ENCODE data around the gene SMPD3. TPM values are rescaled to one million over a fixed set of nuclear protein-coding genes. Genes with fewer than 3 reads are reported as not detected.
A peak's percentile ranks its signal among the peaks of the same experiment; 100 is the strongest.

Gene SMPD3
- total and polyA plus RNA-seq, 2 experiments from 2014 or later: 5.7 to 6.3 TPM

GRCh38 chr16:68319185-68319908, 129.0 kb downstream of the SMPD3 start:
- TF ChIP-seq EZH2 (IDR thresholded peaks at IDR 0.05; ENCODE audit: borderline replicate concordance) (no peak), EZH2phosphoT487 (IDR thresholded peaks at IDR 0.05; ENCODE audit: low read depth, severe bottlenecking, unreplicated experiment) (no peak)
- TF ChIP-seq, protein P1, sequence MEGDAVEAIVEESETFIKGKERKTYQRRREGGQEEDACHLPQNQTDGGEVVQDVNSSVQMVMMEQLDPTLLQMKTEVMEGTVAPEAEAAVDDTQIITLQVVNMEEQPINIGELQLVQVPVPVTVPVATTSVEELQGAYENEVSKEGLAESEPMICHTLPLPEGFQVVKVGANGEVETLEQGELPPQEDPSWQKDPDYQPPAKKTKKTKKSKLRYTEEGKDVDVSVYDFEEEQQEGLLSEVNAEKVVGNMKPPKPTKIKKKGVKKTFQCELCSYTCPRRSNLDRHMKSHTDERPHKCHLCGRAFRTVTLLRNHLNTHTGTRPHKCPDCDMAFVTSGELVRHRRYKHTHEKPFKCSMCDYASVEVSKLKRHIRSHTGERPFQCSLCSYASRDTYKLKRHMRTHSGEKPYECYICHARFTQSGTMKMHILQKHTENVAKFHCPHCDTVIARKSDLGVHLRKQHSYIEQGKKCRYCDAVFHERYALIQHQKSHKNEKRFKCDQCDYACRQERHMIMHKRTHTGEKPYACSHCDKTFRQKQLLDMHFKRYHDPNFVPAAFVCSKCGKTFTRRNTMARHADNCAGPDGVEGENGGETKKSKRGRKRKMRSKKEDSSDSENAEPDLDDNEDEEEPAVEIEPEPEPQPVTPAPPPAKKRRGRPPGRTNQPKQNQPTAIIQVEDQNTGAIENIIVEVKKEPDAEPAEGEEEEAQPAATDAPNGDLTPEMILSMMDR (IDR thresholded peaks at IDR 0.05; ENCODE audit: poor library complexity): no peak
- Histone ChIP-seq H3K27me3 (no peaks in the 10 kb centered on the region), H3K4me2 (no peak overlapping the region), H3K9me3 (ENCODE audit: low read depth) (no peaks in the 10 kb centered on the region), H2AFZ (no peak overlapping the region), H3K36me3 (replicated peaks; ENCODE audit: insufficient read depth, low read depth) (no peaks in the 10 kb centered on the region), H3K4me3 (no peak overlapping the region), H3K27ac (no peak overlapping the region), H3K79me2 (peaks cover 6% of the 10 kb centered on the region), H3K4me1 (ENCODE audit: insufficient read depth) (no peaks in the 10 kb centered on the region), H3K9me2 (replicated peaks; ENCODE audit: insufficient read depth) (no peaks in the 10 kb centered on the region), H4K20me1 (ENCODE audit: insufficient read depth, poor library complexity, severe bottlenecking) (no peaks in the 10 kb centered on the region)
- WGBS (ENCODE audit: low lambda C conversion rate, missing lambda C conversion rate): 97% methylated on average over 6 of the region's 6 CpGs
- DNase-seq (ENCODE audit: low spot score): no peak

DNA sequence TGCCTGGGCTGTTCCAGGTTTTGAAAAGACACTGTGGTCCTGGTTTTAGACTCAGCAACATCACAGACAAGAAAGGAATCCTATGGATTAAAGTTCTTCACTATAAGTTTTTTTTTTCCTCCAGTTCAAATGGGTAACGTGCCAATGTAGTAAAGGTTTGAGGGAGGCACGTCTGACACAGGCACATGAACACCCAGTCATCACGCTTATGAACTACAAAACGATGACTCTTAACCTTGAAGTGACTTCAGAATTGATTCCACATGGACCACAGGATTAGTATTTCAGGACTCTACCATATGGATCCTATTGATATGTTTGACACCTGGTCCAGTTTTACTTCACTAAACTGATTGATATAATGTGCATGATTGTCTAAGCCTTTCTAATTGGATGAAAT, 135.2 kb downstream of the SMPD3 start:
- no peak for DNase-seq (ENCODE audit: low spot score)
- no peaks in the 10 kb centered on the region for H3K27me3 ChIP-seq
- no peaks in the 10 kb centered on the region for H3K36me3 ChIP-seq (replicated peaks; ENCODE audit: insufficient read depth, low read depth)
- TF ChIP-seq EZH2phosphoT487 (IDR thresholded peaks at IDR 0.05; ENCODE audit: low read depth, severe bottlenecking, unreplicated experiment): no peak
- no peak for TF ChIP-seq EZH2 (IDR thresholded peaks at IDR 0.05; ENCODE audit: borderline replicate concordance)
- TF ChIP-seq, protein P1 (IDR thresholded peaks at IDR 0.05; ENCODE audit: poor library complexity): no peak
- H4K20me1 ChIP-seq (ENCODE audit: insufficient read depth, poor library complexity, severe bottlenecking): peaks cover 3% of the 10 kb centered on the region
- H3K4me2 ChIP-seq: no peak overlapping the region
- H3K9me3 ChIP-seq (ENCODE audit: low read depth): no peaks in the 10 kb centered on the region
- H3K27ac ChIP-seq: no peak overlapping the region
- peaks cover 18% of the 10 kb centered on the region for H3K4me1 ChIP-seq (ENCODE audit: insufficient read depth)
- peaks cover 57% of the 10 kb centered on the region for H3K79me2 ChIP-seq
- H3K4me3 ChIP-seq: no peak overlapping the region
- WGBS (ENCODE audit: low lambda C conversion rate, missing lambda C conversion rate): 74% methylated on average over 4 of the region's 4 CpGs
- H3K9me2 ChIP-seq (replicated peaks; ENCODE audit: insufficient read depth): no peaks in the 10 kb centered on the region
- H2AFZ ChIP-seq: no peak overlapping the region

DNA sequence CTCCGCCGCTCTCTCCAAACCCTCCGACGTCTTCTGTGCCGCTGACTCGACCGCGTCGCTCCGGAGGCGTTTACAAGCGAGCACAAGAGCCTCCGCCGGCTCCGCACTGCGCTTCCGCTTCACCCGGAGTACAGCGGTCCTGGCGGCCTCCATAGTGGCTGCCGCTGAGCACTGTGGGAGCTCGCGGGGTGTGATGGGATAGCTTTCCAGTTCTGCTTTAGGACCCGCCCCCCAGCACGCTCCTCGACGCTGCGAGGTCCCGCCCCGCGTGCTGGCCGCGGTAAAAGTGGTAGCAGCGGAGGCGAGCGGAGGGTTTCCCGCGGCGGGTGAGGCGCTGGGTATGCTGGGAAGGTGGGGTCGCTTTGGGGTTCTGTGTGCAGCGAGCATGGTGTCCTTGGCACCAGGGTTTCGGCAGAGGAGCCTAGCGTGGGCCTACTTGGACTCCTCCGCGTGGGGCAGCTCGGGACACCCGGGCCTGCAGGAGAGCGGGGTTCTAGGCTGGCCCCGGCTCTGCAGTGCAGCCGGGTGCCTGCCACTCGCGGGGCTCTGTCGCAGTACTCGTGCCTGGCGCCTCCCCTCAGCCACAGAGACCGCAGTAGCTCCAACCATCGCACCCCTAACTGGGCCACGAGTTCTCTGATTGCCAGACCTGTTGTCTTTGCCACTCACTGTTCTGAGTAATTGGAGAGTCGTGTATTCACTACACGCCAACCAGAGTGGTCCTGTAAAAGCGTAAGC, 137.4 kb downstream of the SMPD3 start, which contains the start of the genes PRMT7 and SLC7A6OS:
Gene PRMT7 (plus strand): TSS at position 246 of the 738 bp plus-strand sequence. CDS start 4,961 bp downstream, outside the sequence.
Gene SLC7A6OS (minus strand): TSS at position 173 of the 738 bp plus-strand sequence. CDS start 20 bp downstream, at position 153.
- H4K20me1 ChIP-seq (ENCODE audit: insufficient read depth, poor library complexity, severe bottlenecking): peaks cover 3% of the 10 kb centered on the region
- no peaks in the 10 kb centered on the region for H3K27me3 ChIP-seq
- TF ChIP-seq EZH2 (IDR thresholded peaks at IDR 0.05; ENCODE audit: borderline replicate concordance) (no peak), EZH2phosphoT487 (IDR thresholded peaks at IDR 0.05; ENCODE audit: low read depth, severe bottlenecking, unreplicated experiment) (no peak)
- TF ChIP-seq, protein P1 (IDR thresholded peaks at IDR 0.05; ENCODE audit: poor library complexity): no peak
- peaks cover 18% of the 10 kb centered on the region for H3K4me1 ChIP-seq (ENCODE audit: insufficient read depth)
- peak; percentile 96 for DNase-seq (ENCODE audit: low spot score)
- H3K4me3 ChIP-seq: peak within 1 kb of the TSS; percentile 43
- no peaks in the 10 kb centered on the region for H3K9me2 ChIP-seq (replicated peaks; ENCODE audit: insufficient read depth)
- no peaks in the 10 kb centered on the region for H3K36me3 ChIP-seq (replicated peaks; ENCODE audit: insufficient read depth, low read depth)
- H2AFZ ChIP-seq: peak within 1 kb of the TSS; percentile 75
- no peaks in the 10 kb centered on the region for H3K9me3 ChIP-seq (ENCODE audit: low read depth)
- H3K27ac ChIP-seq: peak within 1 kb of the TSS; percentile 90
- 1% methylated on average over 62 of the region's 62 CpGs for WGBS (ENCODE audit: low lambda C conversion rate, missing lambda C conversion rate)
- peak within 1 kb of the TSS; percentile 97 for H3K4me2 ChIP-seq
- H3K79me2 ChIP-seq: peaks cover 75% of the 10 kb centered on the region
